RWPE1 (cell line): Measurements from ENCODE around the gene PCBP4.

Source experiments
- CTCF ChIA-PET: fragments of 350-600 bp; sonication (Branson Sonifier 250); formaldehyde crosslinking; extraction: SDS; loops from one replicate; lab custom pipeline; 2021; lab: Yijun Ruan, JAX
- POLR2A ChIA-PET: fragments of 400-600 bp; formaldehyde crosslinking; extraction: SDS; loops from one replicate; lab custom pipeline; 2020; ENCODE audit warnings: antibody characterized with exemption; ENCODE audit not compliant: low non-redundant PET; lab: Yijun Ruan, JAX
- DNase-seq: peaks from one replicate; pipeline ENCODE4 v3.0.0; 2012; ENCODE audit warnings: low spot score
- H3K27ac ChIP-seq: fragments of 450-650 bp; 2 replicates; pipeline ENCODE4 v1.5.1; 2017
- TF ChIP-seq, protein P1 (sequence below): fragments of 450-650 bp; conservative IDR thresholded peaks from 2 replicates; pipeline ENCODE4 v1.5.1; 2017; ENCODE audit warnings: low read depth, mild to moderate bottlenecking

PCBP4 gene

DNA sequence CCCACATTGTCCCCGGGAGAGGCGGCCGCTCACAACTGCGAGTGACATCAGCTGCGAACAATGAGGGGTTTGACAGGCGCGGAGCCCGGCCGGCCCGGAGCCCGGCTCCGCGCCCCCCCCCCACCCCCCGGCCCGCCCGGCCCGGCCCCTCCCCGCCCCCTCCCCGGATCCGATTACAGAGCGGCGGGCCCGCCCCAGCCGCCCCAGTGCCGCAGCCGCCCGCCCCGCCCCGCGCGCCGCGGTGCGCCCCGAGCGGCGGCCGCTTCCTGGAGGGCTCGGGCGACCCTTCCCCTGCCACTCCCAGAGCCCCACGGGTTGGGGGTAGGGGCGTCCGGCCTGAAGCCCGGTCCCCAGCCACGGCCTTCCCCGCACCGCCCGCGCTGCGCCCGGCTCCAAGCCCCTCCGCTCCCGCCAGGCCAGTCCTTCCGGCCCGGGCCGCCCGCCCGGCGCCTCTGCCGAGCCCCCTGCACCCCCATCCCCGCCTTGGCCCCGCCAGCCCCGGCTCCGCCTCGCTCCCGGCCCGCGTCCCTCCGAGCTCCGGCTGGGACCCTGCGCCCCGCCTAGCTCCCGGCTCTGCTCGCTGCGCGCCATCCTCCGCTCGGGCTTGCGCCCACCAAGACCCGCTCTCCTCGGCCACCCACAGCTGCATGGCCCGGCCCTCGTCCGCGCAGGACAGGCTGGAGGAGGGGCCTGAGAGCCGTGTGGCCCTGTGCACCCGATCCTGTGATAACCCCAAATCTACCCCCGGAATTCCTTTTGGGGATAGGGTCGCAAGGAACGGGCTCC is at the start of gene PCBP4:
Gene PCBP4, minus strand, starts transcription at position 71 of the 786 bp plus-strand sequence. CDS start 6,214 bp downstream, outside the sequence.
- ChIA-PET POLR2A (no interaction called here), CTCF (interaction anchor here (1.0 kb wide), 1 partner anchor 26 kb away, joined by 3 read pairs; the partner anchor contains the start of genes PARP3 and RRP9)
- TF ChIP-seq, protein P1, sequence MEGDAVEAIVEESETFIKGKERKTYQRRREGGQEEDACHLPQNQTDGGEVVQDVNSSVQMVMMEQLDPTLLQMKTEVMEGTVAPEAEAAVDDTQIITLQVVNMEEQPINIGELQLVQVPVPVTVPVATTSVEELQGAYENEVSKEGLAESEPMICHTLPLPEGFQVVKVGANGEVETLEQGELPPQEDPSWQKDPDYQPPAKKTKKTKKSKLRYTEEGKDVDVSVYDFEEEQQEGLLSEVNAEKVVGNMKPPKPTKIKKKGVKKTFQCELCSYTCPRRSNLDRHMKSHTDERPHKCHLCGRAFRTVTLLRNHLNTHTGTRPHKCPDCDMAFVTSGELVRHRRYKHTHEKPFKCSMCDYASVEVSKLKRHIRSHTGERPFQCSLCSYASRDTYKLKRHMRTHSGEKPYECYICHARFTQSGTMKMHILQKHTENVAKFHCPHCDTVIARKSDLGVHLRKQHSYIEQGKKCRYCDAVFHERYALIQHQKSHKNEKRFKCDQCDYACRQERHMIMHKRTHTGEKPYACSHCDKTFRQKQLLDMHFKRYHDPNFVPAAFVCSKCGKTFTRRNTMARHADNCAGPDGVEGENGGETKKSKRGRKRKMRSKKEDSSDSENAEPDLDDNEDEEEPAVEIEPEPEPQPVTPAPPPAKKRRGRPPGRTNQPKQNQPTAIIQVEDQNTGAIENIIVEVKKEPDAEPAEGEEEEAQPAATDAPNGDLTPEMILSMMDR = no peak
- H3K27ac ChIP-seq = peak within 1 kb of the TSS; percentile 89
- no peak for DNase-seq

DNA sequence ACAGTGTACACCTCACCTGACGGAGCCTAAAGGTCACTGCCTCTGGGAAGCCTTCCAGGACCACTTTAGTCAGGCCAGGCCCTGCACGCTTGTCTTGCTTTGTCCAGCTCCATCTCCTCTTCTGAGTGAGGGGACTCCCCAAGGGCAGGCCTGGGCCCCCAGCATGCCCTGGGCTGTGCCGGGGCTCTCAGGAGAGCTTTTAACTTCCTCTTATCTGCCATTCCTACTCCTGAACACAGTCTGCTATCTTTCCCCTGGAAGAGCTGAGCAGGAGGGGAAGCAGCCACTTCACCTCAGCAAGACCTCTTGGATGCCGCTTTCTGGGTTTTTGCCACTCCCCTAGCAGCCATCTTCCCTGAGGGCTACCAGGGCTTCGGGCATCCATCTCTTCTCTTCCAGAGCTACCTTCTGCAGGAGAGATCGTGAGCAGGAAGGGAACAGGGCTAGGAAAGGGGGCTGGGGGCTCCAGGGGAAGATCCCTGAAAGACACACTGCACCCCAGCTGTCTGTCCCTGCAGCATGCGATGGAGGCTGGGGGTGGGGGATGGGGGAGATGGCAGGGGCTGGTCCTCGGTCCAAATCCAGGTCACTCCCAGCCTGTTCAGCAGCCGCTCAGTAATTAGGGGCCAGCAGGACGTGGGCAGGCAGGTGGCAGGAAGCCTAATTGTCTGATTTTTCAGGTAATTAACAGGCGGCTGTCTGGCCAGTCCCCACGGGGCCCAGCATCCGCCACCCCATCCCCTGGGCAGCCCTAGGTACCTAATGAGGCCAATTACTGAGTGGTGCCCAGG is 48.4 kb upstream of the PCBP4 start:
- TF ChIP-seq, protein P1 = no peak
- peak overlapping the region; percentile 26 for H3K27ac ChIP-seq
- ChIA-PET CTCF (interaction anchor here (0.7 kb wide), 1 partner anchor 38 kb away, joined by 3 read pairs; no protein-coding TSS in a partner anchor), POLR2A (no interaction called here)
- DNase-seq = no peak

DNA sequence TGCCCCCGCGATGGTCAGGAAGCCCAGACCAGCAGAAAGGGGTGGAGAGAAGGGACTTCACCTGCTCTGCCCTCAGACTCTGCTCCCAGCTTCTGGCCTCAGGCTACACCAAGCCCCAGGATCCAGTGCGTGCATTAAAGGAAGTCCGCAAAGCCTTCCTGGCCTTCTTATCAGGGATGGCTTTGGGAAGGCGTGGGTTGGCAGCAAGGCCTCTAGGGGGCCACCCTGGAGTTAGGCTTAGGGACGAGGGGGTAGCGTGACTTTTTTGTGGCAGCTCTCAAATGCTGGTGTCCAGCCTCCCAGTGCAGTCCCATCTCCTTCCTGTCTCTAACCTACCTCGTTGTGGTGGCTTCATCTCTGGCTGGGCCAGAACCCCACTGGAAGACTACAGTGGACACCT is 47.4 kb upstream of the PCBP4 start:
- peak overlapping the region; percentile 26 for H3K27ac ChIP-seq
- TF ChIP-seq, protein P1 = no peak
- ChIA-PET CTCF (no interaction called here), POLR2A (no interaction called here)
- no peak for DNase-seq

DNA sequence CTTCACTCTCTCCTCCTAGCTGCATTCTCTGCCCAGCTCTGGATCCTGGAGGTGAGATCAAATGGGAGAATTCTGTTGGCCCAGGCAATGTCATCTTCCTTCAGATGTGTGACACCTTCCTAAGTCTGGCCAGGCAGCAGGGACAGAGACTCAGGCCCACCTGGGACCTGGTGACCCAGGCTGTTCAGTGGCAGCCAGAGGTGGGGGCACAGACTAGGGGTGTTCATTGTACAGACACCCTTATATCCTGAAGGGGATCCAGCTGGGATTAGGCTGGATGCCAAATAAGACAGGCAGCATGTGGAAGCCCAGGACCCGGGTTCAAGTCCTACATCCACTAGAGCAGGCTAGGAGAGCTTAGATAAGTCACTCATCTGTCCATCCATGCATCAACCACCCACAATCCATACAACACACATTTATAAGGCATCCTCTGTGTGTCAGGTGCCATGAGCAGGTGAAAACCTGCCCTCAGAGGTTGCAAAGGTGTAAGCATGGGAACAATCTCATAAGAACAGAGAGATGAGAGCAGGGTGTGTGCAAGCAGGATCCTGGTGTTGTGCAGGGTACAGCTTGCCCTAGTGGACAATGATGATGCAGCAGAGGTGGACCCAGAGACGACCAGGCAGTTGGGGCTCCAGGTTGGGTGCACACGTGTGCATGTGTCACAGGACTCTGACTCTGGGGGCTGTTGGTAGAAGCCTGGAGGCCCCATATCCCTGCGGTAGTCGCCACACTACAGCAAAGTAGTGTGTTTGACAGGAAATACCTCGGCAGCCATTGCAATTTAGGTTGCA is 46.7 kb upstream of the PCBP4 start:
- peak overlapping the region; percentile 32; the same call in 1 of the 2 replicates for H3K27ac ChIP-seq
- POLR2A ChIA-PET = no interaction called here
- TF ChIP-seq, protein P1 = no peak
- CTCF ChIA-PET = interaction anchor here (0.7 kb wide), 2 partner anchors 13 to 22 kb away, joined by 3 to 5 read pairs; no protein-coding TSS in a partner anchor
- DNase-seq = no peak

DNA sequence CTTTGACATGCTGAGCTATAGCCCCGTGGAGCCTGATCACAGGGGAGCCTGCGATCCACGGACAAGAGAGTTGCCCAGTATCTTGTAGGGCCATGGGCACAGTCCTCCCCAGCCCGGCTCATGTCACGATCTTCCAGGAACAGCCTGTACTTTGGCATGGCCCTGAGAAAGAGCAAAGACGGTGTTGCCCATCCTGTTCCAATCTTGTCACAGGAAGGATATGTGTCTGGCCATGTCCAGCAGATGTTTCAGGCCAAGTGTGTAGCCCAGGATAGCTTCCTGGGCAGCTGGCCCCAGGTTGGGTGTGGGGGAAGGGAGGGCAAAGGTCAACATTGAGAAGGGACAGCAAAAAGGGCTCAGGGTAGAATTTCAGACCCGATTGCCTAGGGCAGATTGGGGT is 45.4 kb upstream of the PCBP4 start:
- CTCF ChIA-PET = no interaction called here
- TF ChIP-seq, protein P1 = no peak
- POLR2A ChIA-PET = no interaction called here
- peak overlapping the region; percentile 32 for H3K27ac ChIP-seq
- DNase-seq = no peak

DNA sequence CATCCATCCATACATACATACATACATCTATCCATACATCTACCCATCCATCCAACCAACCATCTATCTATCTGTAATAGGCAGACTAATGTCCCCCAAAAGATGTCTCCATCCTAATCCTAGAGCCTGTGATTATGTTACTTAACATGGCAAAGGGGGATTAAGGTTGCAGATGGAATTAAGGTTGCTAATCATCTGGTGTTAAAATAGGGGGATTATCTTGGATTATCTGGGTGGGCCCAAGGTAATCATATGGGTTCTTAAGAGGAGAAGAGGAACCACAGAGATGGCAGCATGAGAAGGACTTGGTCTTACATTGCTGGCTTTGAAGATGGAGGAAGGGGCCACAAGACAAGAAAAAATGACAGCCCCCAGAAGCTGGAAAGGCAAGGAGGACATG is 43.2 kb upstream of the PCBP4 start:
- no peak for DNase-seq
- H3K27ac ChIP-seq = no peak overlapping the region
- ChIA-PET CTCF (no interaction called here), POLR2A (no interaction called here)
- TF ChIP-seq, protein P1 = no peak
